ENCODE measurements around the gene FOXA3. TPM values are rescaled to one million over a fixed set of nuclear protein-coding genes. Genes with fewer than 3 reads are reported as not detected.

Gene FOXA3
- total RNA-seq, 4 donors from 2014 or later = 0.42 TPM; not detected in 3

DNA sequence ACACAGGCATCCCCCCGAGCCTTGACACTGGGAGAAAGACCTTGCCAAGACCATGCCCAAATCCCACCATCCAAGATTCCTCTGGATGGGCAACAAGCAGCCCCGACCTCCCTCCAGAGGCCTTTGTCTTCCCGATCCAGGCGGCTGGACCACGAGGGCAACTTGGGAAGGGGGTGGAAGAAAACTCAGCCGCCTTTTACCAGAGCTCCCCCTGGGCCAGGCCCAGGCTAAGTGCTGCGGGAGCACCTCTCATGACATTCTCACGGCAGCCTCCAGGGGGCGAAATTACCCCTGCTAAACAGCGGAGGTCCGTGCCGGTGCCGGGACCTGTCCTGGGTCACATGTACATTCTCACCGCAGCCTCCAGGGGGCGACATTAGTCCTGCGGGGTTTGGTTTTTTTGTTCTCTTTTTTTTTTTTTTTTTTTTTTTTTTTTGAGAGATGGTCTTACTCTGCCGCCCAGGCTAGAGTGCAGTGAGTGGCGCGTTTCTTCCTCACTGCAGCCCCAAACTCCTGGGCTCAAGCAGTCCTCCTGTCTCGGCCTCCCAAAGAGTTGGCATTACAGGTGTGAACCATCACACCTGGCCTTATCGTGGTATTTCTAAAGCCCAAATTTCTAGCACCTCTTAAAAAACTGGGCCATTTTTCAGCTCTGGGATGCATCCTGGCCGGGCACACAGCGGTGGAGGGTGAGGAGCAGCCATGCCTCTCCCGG is 47.0 kb upstream of the FOXA3 start:
- Histone ChIP-seq H3K4me3 (no peak overlapping the region), H3K36me3 (peaks cover 0 to 42% of the 10 kb centered on the region in 2 donors), H3K4me1 (peaks cover 0 to 25% (median 13%) of the 10 kb centered on the region in 3 donors), H3K27ac (peak overlapping the region in 1 of 4 donors; percentile 23), H3K9me3 (no peaks in the 10 kb centered on the region), H3K27me3 (peaks cover 40% of the 10 kb centered on the region)
- WGBS, 2 donors (ENCODE audit: low coverage in 1 of 2) = 50 to 66% methylated on average over 5 to 6 of the region's 24 CpGs
- TF ChIP-seq, protein P1, sequence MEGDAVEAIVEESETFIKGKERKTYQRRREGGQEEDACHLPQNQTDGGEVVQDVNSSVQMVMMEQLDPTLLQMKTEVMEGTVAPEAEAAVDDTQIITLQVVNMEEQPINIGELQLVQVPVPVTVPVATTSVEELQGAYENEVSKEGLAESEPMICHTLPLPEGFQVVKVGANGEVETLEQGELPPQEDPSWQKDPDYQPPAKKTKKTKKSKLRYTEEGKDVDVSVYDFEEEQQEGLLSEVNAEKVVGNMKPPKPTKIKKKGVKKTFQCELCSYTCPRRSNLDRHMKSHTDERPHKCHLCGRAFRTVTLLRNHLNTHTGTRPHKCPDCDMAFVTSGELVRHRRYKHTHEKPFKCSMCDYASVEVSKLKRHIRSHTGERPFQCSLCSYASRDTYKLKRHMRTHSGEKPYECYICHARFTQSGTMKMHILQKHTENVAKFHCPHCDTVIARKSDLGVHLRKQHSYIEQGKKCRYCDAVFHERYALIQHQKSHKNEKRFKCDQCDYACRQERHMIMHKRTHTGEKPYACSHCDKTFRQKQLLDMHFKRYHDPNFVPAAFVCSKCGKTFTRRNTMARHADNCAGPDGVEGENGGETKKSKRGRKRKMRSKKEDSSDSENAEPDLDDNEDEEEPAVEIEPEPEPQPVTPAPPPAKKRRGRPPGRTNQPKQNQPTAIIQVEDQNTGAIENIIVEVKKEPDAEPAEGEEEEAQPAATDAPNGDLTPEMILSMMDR (IDR thresholded peaks at IDR 0.05) = peak in 3 of 4 experiments; percentile 90 to 96 (median 95)
- TF ChIP-seq POLR2A (IDR thresholded peaks at IDR 0.05) (no peak), EP300 (IDR thresholded peaks at IDR 0.05) (no peak), POLR2AphosphoS5 (IDR thresholded peaks at IDR 0.05) (no peak)
- ATAC-seq = peak; percentile 93

DNA sequence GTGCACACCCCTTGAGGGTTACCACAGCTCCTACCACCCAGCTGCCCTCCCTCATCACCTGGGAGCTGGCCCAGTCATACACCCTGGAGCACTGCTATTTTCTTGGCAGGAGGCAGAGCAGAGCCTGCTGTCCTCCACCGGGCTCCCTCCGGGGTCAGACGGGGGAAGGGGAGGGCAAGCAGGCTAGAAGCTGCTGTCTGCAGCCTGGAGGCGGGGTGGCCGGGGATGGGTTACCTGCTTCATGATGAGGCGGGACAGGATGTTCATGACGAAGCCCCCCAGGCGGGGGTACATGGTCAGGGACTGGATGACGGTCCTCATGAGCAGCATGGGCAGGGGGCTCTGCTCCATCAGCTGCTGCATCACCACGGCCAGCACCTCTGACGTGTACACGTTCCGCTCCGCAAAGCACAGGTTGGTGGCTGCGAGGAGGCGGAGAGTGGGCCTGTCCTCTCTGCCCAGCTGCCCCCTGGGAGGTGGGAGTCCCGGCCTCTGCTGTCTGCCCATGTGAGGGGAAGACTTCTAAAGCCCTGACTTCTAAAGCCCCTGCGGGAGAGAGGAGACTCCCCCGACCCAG is 46.3 kb upstream of the FOXA3 start:
- Histone ChIP-seq H3K27me3 (peaks cover 33% of the 10 kb centered on the region), H3K36me3 (peaks cover 0 to 49% of the 10 kb centered on the region in 2 donors), H3K4me3 (no peak overlapping the region), H3K27ac (no peak overlapping the region), H3K4me1 (peaks cover 0 to 25% (median 13%) of the 10 kb centered on the region in 3 donors), H3K9me3 (no peaks in the 10 kb centered on the region)
- WGBS, 2 donors (ENCODE audit: low coverage in 1 of 2) = 100% methylated on average over 1 of the region's 19 CpGs; no CpG with 5 or more reads in 1 of the 2 donors
- ATAC-seq = no peak
- TF ChIP-seq, protein P1 (IDR thresholded peaks at IDR 0.05) = no peak
- TF ChIP-seq POLR2A (IDR thresholded peaks at IDR 0.05) = no peak
- no peak for TF ChIP-seq POLR2AphosphoS5 (IDR thresholded peaks at IDR 0.05)
- TF ChIP-seq EP300 (IDR thresholded peaks at IDR 0.05) = no peak

DNA sequence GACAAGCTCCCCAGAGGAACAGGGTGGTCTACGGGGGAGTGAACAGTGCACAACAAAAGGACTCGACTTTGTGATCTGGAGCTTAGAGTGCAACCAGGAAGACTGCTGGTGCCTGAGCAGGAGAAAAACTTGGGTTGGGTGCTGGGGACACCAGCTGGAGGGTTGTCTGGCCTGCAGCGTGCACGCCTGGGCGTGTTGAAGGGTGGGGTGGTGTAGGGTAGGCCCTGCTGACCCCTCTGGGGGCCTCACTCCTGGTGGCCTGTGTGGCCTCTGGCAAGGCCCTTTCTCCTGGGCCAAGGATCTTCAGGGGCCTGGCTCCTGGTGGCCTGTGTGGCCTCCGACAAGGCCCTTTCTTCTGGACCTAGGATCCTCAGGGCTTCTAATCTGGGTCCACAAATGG is 44.4 kb upstream of the FOXA3 start:
- H3K27me3 ChIP-seq = peaks cover 18% of the 10 kb centered on the region
- H3K36me3 ChIP-seq = peaks cover 0 to 68% of the 10 kb centered on the region in 2 donors
- no peaks in the 10 kb centered on the region for H3K9me3 ChIP-seq
- 60% methylated on average over 1 of the region's 6 CpGs; no CpG with 5 or more reads in 1 of the 2 donors for WGBS, 2 donors (ENCODE audit: low coverage in 1 of 2)
- no peak for ATAC-seq
- TF ChIP-seq EP300 (IDR thresholded peaks at IDR 0.05) (no peak), POLR2A (IDR thresholded peaks at IDR 0.05) (no peak), POLR2AphosphoS5 (IDR thresholded peaks at IDR 0.05) (no peak)
- TF ChIP-seq, protein P1 (IDR thresholded peaks at IDR 0.05) = no peak
- peaks cover 0 to 34% (median 17%) of the 10 kb centered on the region in 3 donors for H3K4me1 ChIP-seq
- no peak overlapping the region for H3K27ac ChIP-seq
- H3K4me3 ChIP-seq = no peak overlapping the region

GRCh38 chr19:45820413-45821102 is 43.6 kb upstream of the FOXA3 start:
- H3K27me3 ChIP-seq = peaks cover 10% of the 10 kb centered on the region
- H3K9me3 ChIP-seq = no peaks in the 10 kb centered on the region
- H3K36me3 ChIP-seq = peaks cover 0 to 76% of the 10 kb centered on the region in 2 donors
- peaks cover 0 to 29% (median 10%) of the 10 kb centered on the region in 3 donors for H3K4me1 ChIP-seq
- TF ChIP-seq EP300 (IDR thresholded peaks at IDR 0.05) (no peak), POLR2AphosphoS5 (IDR thresholded peaks at IDR 0.05) (no peak), POLR2A (IDR thresholded peaks at IDR 0.05) (no peak)
- TF ChIP-seq, protein P1 (IDR thresholded peaks at IDR 0.05) = no peak
- no peak overlapping the region for H3K27ac ChIP-seq
- WGBS, 2 donors (ENCODE audit: low coverage in 1 of 2) = 56 to 59% methylated on average over 6 to 9 of the region's 20 CpGs
- no peak overlapping the region for H3K4me3 ChIP-seq
- no peak for ATAC-seq

Measured in gastroesophageal sphincter (tissue), 4 donors.